IPS-18c (cell line): ENCODE data around the gene RELT.

Experiments
- H3K4me3 ChIP-seq: 2 replicates; pipeline ENCODE4 v1.7.0; 2013; ENCODE audit warnings: low read depth, mild to moderate bottlenecking, low read length, moderate library complexity; ENCODE audit not compliant: insufficient read depth
- H3K9me3 ChIP-seq: one replicate; pipeline ENCODE4 v1.6.1; 2013; ENCODE audit warnings: mild to moderate bottlenecking, low read length, moderate library complexity; ENCODE audit not compliant: control insufficient read depth, insufficient read depth

RELT gene

GRCh38 chr11:73394416-73395296 lies 18.5 kb downstream of the RELT start:
- no peak overlapping the region for H3K4me3 ChIP-seq
- no peaks in the 10 kb centered on the region for H3K9me3 ChIP-seq

- Histone ChIP-seq H3K4me3 (no peak overlapping the region), H3K9me3 (no peaks in the 10 kb centered on the region)
These were observed 19.4 kb downstream of the RELT start for GRCh38 chr11:73395297-73396208.

- Histone ChIP-seq H3K9me3 (no peaks in the 10 kb centered on the region), H3K4me3 (no peak overlapping the region)
These were observed 20.2 kb downstream of the RELT start for GRCh38 chr11:73396251-73396930.

- no peaks in the 10 kb centered on the region for H3K9me3 ChIP-seq
These were observed 20.8 kb downstream of the RELT start for GRCh38 chr11:73396985-73397384.

GRCh38 chr11:73397468-73398131 lies 21.4 kb downstream of the RELT start:
- Histone ChIP-seq H3K4me3 (no peak overlapping the region), H3K9me3 (no peaks in the 10 kb centered on the region)

More at GRCh38 chr11:73396985-73397384, 20.8 kb downstream of the RELT start:
- no peak overlapping the region for H3K4me3 ChIP-seq

- Histone ChIP-seq H3K9me3 (no peaks in the 10 kb centered on the region), H3K4me3 (no peak overlapping the region)
These were observed 21.9 kb downstream of the RELT start for GRCh38 chr11:73398132-73398526.

GRCh38 chr11:73398721-73399120 lies 22.5 kb downstream of the RELT start:
- Histone ChIP-seq H3K4me3 (no peak overlapping the region), H3K9me3 (no peaks in the 10 kb centered on the region)

GRCh38 chr11:73399159-73399590 lies 23.0 kb downstream of the RELT start:
- Histone ChIP-seq H3K9me3 (no peaks in the 10 kb centered on the region), H3K4me3 (no peak overlapping the region)

- H3K9me3 ChIP-seq: peaks cover 1% of the 10 kb centered on the region
- no peak overlapping the region for H3K4me3 ChIP-seq
These were observed 23.4 kb downstream of the RELT start for GRCh38 chr11:73399636-73400035.

- H3K9me3 ChIP-seq: peaks cover 2% of the 10 kb centered on the region
- no peak overlapping the region for H3K4me3 ChIP-seq
These were observed 24.1 kb downstream of the RELT start for GRCh38 chr11:73400293-73400692.

GRCh38 chr11:73401217-73401923 lies 25.2 kb downstream of the RELT start:
- no peak overlapping the region for H3K4me3 ChIP-seq
- H3K9me3 ChIP-seq: peaks cover 2% of the 10 kb centered on the region

- peaks cover 2% of the 10 kb centered on the region for H3K9me3 ChIP-seq
- H3K4me3 ChIP-seq: no peak overlapping the region
These were observed 26.0 kb downstream of the RELT start for GRCh38 chr11:73401924-73402833.

GRCh38 chr11:73402834-73403185 lies 26.6 kb downstream of the RELT start:
- Histone ChIP-seq H3K9me3 (peaks cover 2% of the 10 kb centered on the region), H3K4me3 (no peak overlapping the region)

GRCh38 chr11:73403541-73403940 lies 27.3 kb downstream of the RELT start:
- Histone ChIP-seq H3K4me3 (no peak overlapping the region), H3K9me3 (peaks cover 2% of the 10 kb centered on the region)

GRCh38 chr11:73404048-73404447 lies 27.8 kb downstream of the RELT start:
- no peak overlapping the region for H3K4me3 ChIP-seq
- H3K9me3 ChIP-seq: peaks cover 2% of the 10 kb centered on the region
